Forelimb muscle (tissue), 1 donor: Measurements from ENCODE around the gene TEX14. TPM values are rescaled to one million over a fixed set of nuclear protein-coding genes. Genes with fewer than 3 reads are reported as not detected.

Source experiments
- DNase-seq: peaks from one replicate; pipeline ENCODE4 v3.0.0-alpha.2; 2013; ENCODE audit warnings: low read depth
- polyA plus RNA-seq: library from polyadenylated mRNA; unstranded; fragments of 120-200 nt; gene quantifications from one replicate; pipeline ENCODE4 v1.2.1, GENCODE V29; 2013; ENCODE audit not compliant: insufficient read length

The TEX14 gene, protein sequence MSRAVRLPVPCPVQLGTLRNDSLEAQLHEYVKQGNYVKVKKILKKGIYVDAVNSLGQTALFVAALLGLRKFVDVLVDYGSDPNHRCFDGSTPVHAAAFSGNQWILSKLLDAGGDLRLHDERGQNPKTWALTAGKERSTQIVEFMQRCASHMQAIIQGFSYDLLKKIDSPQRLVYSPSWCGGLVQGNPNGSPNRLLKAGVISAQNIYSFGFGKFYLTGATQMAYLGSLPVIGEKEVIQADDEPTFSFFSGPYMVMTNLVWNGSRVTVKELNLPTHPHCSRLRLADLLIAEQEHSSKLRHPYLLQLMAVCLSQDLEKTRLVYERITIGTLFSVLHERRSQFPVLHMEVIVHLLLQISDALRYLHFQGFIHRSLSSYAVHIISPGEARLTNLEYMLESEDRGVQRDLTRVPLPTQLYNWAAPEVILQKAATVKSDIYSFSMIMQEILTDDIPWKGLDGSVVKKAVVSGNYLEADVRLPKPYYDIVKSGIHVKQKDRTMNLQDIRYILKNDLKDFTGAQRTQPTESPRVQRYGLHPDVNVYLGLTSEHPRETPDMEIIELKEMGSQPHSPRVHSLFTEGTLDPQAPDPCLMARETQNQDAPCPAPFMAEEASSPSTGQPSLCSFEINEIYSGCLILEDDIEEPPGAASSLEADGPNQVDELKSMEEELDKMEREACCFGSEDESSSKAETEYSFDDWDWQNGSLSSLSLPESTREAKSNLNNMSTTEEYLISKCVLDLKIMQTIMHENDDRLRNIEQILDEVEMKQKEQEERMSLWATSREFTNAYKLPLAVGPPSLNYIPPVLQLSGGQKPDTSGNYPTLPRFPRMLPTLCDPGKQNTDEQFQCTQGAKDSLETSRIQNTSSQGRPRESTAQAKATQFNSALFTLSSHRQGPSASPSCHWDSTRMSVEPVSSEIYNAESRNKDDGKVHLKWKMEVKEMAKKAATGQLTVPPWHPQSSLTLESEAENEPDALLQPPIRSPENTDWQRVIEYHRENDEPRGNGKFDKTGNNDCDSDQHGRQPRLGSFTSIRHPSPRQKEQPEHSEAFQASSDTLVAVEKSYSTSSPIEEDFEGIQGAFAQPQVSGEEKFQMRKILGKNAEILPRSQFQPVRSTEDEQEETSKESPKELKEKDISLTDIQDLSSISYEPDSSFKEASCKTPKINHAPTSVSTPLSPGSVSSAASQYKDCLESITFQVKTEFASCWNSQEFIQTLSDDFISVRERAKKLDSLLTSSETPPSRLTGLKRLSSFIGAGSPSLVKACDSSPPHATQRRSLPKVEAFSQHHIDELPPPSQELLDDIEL (N-terminal part only)
- 2.1 TPM for polyA plus RNA-seq

DNA sequence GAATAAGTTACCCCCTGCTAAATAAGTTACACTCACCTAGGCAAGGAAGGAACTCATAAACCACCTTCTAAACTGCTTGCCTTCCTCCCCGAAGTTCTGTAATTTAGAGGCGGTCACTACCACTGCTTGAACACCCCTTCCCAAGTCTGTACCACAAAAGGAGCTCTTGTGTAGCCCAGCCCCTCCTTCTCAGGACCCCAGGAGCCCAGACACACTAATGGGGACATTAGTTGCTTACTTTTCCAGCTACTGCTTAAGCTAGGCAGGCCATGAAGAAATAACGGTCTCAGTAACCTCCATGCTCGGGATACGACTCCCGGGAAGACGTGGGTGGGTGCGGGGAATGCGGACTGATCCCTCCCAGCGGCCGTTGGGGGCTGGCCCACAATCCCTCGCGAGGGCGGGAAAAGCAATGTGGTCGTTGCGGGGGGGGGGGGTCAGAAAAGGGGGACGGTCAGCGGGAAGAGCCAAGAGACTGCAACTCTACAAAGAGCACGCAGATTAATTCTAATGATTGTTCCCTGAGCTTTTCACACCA is at the start of gene TEX14:
Gene TEX14 (minus strand): TSS at position 345 of the 538 bp plus-strand sequence. CDS start 40,044 bp downstream, outside the sequence.
- no peak for DNase-seq

DNA sequence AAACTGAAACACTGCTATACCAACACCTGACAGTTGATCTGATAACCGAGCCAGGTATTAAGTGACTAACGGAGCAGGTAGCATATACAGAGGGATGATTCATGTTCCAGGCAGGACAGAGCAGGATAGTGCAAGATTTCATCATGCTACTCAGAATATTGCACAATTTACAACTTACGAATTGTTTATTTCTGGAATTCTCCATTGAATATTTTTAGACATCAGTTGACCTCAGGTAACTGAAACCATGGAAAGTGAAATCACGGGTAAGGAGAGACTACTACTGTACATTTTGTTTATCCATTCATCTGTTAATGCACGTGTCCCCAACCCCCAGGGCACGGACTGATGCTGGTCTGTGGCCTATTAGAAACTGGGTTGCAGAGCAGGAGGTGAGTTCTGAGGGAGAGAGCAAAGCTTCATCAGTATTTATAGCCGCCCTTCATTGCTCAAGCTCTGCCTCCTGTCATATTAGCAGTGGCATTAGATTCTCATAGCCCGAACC is 49.3 kb upstream of the TEX14 start:
- no peak for DNase-seq

DNA sequence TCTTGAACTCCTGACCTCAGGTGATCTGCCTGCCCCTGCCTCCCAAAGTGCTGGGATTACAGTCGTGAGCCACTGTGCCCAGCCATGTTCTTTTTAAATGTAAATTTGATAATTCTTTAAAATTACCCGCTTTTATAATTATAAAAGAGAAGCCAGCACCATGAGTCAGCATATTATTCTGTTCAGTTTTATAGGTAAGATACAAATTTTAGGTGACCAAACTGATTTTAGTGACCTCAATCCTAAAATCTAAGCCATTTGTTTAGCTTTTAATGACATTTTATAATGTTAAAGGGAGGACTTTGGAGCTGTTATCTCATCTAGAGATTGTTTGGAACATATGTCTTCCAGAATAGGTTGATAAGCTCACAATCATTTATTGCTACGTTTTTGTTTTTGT is 43.0 kb upstream of the TEX14 start:
- DNase-seq = no peak

DNA sequence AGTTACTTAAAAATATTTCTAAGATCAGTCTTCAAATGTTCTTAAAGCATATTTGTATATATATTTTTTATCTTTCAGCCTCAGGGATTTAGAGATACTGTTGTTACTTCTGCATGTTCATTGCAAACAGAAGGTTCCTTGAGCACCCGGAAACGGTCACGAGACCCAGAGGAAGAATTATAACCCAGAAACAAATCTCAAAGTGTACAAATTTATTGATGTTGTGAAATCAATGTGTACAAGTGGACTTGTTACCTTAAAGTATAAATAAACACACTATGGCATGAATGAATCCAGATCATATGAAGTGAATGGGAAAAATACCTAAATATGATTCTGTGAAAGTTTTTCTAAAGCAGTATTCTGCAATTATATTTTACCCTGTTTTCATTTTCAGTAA is 42.2 kb upstream of the TEX14 start:
- DNase-seq = no peak

DNA sequence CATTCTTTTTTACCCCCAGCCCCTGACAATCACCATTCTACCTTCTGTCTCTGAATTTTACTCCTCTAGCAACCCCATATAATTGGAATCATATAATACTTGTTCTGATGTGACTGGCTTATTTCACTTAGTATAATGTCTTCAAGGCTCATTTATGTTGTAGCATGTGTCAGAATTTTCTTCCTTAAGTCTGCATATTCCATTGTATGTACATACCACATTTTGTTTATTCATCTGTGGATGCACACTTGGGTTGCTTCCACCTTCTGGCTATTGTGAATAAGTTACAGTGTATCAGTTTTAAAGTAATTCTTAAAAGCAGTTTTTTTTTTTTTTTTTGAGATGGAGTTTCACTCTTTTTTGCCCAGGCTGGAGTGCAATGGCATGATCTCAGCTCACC is 39.1 kb upstream of the TEX14 start:
- no peak for DNase-seq

DNA sequence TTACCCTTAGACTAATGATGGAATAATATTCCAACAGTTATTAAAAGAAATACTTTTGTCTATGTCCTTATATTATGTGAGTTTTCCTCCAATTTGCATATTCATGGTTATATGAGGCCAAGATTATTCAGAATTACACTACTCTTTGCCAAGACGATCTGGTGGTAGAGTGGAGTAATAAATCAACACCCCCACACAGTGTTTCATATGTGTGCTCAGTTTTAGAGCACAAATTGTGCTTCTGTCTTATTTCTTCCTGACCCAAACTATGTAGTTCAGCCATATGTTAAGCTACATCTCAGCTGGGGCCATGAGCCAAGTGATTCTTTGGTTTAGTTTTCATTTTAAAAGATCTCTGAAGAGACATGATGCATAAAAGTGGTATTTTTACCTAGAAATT is 37.0 kb upstream of the TEX14 start:
- no peak for DNase-seq

DNA sequence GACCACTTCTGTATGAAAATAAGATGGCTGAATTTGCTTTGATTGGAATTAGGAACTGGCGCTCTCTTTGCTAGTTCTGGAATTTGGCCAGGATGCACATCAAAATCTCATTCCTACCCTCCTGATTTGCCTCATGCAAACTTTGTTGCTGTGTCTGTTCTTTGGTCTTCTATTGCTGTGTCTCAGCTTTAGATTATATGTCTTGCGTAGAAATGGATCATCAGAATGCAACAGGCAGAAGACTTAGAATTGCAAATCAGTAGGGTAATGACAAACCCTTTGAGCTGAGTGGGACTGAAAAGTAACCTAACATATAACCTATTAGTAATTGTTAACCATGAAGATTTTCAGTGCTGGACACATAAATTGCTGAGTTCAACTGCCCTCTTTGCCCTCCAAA is 30.9 kb upstream of the TEX14 start:
- no peak for DNase-seq

DNA sequence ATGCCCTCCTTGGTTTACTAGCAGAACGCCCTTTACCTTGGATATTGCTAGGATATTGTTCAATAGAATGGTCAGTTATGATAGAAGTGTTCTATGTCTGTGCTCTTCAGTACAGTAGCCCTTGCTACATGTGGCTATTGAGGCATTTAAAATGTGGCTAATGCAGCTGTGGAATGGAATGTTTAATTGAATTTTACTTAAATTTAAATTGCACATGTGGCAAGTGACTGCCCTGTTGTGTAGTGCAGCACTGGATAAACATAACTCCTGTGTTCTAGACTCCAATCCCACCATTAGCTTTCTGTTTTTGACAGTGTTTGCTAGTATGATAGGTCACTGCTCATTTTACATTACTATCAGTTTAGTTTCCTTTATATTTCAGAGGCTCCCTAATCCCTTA is 30.4 kb upstream of the TEX14 start:
- no peak for DNase-seq

DNA sequence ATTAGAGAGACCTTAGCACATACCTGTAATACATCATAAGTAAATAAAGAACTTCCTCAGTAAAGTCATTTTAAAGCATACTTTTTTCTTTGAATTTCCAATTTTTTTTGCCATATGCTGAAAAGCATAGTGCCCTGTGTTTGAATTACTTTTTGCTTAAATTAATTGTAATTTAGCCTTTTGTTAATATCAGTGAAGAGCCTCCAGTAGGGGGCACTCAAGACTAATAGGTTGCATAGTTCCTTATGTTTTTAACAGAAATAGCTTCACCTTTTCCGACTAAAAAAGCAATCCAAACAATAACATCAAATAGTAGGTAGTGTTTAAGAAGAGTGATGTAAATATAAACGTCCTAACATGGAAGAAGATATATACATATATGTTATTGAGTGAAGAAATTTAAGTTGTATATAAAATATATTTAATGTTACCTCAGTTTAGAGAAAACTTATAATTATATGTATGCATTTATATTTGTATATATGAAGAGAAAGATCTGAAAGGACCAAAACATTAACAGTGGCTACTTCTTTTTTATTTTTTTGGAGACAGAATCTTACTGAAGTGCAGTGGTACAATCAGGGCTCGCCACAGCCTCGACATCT is 19.2 kb upstream of the TEX14 start:
- DNase-seq = no peak

DNA sequence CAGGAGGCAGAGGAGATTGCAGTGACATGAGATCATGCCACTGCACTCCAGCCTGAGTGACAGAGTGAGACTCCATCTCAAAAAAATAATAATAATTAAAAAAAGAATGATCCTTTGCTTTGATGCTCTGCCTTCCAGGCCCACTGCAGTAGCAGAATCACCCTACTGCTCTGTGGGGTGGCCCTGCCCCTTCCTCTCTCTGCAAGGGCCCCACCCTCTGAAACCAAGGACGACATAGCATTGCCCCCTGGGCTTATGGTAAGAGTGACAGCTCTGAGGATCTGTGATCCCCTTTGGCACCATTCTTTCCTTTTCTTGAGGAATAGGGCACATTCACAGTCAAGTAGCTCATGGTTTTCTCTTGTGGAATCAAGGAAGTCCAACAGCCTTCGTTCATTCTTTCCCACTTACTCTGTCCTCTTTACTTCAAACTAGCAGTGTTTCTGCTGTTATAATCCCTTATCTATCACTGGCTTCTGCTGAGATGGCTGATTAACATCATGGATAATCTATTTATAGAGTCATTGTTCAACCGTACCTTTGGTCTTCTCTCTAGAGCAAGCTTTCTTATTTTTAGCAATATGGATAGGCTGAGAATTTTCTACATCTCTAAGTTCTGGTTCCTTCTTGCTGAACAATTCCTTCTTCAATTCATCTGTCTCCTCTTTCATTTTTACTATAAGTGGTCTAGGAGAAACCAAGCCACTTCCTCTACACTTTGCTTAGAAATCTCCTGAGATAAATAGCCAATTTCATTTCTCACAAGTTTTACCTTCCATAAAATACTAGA is 14.7 kb upstream of the TEX14 start:
- no peak for DNase-seq

DNA sequence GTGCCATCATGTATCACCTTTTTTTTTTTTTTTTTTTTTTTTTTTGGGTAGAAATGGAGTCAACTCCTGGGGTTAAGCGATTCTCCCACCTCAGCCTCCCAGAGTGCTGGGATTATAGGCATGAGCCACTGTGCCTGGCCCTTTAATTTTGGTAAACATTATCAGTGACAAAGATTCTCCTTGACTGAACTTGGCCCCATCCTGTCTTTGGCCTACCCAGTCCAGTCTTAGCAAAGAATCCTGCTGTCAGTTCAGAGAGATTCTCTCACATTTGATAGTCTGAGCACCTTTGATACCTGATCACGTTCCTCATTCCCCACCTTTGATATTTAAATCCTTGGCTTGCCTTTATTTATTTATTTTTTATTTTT is 12.1 kb upstream of the TEX14 start:
- no peak for DNase-seq

DNA sequence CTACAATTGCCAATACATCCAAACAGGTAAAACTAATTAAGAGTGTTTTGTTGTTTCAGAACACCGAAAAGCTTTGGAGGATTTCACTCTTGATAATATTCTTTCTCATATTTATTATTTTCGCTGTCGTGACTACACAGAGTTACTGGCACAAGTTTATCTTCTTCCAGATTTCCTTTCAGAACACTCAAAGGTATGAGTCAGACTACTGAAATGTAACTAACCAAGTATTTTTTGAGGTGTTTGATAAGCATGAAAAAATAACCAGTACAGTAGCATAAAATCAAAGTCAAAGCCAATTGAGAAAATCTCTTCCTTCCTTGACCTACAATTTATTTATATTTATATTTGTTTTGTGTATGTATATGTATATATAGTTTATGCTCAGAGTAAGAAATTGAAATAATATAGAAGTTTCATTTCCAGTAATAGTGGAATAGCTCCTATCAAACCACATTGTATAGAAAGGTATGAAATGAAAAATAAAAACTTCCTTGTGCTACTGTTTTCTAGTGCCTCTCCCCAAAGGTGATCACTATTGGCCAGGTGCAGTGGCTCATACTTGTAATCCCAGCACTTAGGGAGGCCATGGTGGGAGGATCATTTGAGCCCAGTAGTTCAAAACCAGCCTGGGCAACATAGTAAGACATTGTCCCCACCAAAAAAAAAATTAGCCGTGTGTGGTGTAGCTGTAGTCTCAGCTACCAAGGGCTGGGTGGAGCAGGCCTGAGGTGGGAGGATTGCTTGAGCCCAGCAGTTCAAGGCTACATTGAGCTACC is 11.5 kb upstream of the TEX14 start:
- DNase-seq = no peak

DNA sequence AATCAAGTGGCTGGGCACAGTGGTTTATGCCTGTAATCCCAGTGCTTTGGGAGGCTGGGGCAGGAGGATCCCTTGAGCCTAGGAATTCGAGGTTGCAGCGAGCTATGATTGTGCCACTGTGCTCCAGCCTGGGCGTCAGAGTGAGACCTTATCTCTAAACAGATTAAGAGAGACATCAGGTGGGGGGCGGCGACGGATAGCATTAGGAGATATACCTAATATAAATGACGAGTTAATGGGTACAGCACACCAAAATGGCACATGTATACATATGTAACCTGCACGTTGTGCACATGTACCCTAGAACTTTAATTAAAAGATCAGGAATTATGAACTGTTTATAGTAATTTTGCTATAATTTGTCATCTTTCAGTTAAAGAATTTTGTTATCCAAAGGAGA is 10.9 kb upstream of the TEX14 start:
- DNase-seq = no peak

DNA sequence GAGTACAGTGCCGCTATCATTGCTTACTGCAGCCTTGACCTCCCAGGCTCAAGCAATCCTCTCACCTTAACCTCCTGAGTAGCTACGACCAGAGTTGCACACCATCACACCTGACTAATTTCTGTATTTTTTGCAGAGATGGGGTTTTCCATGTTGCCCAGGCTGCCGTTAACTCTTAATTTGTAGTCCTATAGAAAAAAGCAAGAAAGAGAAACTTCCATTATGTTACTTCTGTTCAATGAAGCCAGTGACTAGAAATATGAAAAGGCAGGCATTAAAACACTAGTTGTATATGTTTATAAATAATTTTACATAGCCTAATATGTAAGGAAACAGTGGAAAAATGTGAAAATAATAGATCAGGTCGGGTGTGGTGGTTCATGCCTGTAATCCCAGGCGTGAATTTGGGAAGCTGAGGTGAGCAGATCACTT is 10.2 kb upstream of the TEX14 start:
- DNase-seq = no peak

DNA sequence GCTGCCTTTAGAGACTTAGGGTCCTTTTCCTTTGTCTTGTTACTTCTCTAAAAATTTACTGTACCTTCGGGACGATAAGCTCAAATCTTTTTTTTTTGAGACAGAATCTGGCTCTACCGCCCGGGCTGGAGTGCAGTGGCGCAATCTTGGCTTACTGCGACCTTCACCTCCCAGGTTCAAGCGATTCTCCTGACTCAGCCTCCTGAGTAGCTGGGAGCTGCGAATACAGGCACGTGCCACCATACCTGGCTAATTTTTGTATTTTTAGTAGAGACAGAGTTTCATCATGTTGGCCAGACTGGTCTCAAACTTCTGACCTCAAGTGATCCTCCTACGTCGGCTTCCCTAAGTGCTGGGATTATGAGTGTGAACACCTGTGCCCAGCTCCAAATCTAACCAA is 7.9 kb upstream of the TEX14 start:
- DNase-seq = no peak

DNA sequence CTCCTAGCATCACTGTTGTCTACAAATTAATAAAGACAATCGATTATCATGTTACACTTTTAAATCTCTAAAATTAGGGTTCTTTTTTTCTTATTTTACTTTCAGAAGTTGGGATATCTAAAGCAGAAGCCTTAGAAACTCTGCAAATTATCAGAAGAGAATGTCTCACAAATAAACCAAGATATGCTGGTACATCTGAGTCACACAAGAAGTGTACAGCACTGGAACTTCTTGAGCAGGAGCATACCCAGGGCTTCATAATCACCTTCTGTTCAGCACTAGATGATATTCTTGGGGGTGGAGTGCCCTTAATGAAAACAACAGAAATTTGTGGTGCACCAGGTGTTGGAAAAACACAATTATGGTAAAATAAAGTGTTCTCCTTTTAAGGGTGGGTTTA is 3.0 kb upstream of the TEX14 start:
- no peak for DNase-seq

DNA sequence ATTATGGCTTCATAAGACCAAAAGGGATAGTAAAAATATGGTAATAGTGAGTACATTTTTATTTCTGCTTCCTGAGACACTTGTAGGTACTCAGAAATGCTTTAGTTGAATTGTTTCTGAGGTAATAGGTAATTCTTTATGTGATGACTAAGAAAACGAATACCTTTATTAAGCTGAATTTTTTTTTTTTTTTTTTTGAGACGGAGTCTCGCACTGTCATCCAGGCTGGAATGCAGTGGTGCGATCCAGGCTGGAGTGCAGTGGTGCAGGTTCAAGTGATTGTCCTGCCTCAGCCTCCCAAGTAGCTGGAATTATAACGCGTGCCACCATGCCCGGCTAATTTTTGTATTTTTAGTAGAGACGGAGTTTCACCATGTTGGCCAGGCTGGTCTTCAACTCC is 2.5 kb upstream of the TEX14 start:
- no peak for DNase-seq

DNA sequence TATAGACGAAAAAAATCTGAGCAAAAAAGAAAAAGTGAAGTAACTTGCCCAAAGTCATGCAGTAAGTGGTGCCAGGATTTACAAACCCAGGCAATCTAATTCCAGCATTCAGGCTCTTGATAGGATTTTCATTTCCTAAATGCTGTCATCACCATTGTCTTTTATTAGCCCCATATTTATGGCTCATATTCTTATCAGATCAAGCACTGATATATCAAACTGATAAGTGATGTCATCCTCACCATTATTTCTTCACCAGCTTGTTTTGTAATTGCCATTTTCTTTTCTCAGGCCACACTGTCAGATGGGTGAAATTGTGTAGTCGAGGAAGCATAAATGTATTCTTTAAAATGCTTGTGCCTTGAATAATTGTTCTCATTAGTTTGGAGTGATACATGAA is 1.9 kb upstream of the TEX14 start:
- no peak for DNase-seq

DNA sequence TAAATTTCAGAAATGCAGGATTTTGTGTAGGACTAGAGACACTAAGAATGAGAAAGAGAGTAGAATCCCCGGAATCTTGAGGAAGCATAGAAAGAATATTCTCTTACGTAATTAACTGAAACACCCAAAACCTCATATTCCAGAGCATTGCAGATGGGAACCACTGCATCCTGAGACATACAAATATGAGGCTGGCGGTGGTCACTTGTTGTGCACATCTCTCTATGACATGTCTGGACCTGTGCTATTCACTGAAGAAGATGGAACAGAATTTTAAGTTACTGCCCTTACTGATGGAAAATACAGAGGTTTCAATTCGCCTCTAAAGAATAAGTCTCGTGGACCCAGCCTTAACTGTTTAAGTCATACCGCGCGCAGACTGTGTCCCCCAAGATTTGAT is 1.4 kb upstream of the TEX14 start:
- DNase-seq = no peak
